NCI-H1105 (cell line): ENCODE measurements around the gene ACACA.

Experiments
- DNase-seq: peaks from one replicate; lab custom pipeline; 2025; lab: John Stamatoyannopoulos, UW

The ACACA gene

GRCh38 chr17:37131669-37132611 lies 274.7 kb downstream of the ACACA start:
- no peak for DNase-seq

- no peak for DNase-seq
These were observed 275.6 kb downstream of the ACACA start for GRCh38 chr17:37130984-37131446.

- no peak for DNase-seq
These were observed 281.8 kb downstream of the ACACA start for GRCh38 chr17:37124821-37125173.

DNA sequence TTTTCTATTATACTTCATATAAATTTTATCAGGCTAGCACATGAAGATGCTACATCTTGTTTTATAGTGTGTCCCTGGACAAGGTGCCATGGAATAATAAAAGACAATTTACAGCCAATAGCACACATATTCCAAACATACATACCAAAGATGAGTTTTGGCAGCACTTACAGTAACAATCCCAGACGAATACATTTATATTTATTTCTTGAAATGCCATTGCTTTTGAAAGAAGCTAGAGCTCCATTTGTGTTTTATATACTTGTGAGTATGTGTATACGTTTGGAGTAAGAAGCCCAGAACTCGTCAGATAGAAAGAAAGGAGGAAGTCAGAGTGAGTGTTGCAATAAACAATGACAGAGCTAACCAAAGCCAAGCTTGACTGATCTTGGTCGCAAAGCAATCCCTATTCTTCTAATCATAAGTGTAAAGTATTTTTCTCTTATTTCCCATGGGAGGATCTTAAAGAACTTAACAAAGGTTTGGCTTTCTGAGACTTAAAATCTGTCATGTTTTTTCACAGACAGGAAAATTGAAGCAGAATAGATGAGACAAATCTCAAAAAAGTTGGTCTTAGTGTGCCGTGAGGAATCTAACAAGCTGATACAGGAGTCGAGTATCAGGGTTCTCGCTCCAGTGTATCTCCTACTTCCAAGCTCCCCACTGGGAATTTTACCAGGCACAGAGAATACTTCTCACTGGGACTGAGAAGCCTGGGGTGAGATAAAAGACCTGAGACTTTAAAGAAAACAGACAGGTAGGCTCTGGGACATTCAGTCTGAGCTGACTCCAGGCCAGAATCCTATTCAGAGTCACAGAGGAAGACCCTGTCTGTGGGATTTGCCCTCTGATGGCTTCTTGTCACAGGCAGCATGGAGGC lies 282.5 kb downstream of the ACACA start:
- no peak for DNase-seq

- DNase-seq, result no peak
These were observed 283.2 kb downstream of the ACACA start for GRCh38 chr17:37123386-37123785.

GRCh38 chr17:37121616-37122015 lies 285.0 kb downstream of the ACACA start:
- DNase-seq, result no peak

DNA sequence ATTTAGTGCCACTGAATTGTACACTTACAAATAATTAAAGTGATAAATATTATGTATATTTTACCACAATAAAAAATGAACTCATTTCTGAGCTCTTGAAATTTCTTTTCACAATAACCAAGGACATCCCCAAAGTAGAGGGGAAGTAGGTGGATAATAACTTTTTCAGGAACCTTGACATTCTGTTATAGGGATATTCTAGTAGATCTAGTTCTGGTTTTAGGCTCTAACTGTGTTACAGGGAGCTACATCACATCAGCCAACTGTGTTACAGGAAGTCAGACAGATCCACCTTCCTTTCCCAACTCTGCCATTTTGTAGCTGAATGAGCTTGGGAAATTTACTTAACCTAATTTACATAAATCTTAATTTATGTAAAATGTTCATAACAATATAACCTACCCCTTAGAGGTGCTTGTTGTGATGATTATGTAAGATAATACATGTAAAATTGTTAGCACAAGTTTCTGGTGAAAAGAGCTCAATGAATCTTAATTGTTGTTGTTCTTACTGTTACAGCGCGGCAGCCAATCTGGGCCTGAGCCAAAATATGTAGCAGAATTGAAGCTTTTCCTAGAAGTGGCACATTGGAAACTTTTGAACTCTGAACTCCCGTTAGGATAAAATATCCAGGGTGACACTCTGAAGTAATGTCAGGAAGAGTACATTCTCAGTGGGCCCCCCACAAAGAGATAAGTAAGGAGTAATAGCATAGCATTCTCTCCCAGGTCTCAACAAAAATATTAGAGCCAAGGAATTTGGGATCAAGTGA lies 288.1 kb downstream of the ACACA start:
- DNase-seq, result no peak

GRCh38 chr17:37117373-37118142 lies 289.1 kb downstream of the ACACA start:
- DNase-seq, result no peak

- DNase-seq, result peak; percentile 64
These were observed 289.9 kb downstream of the ACACA start for GRCh38 chr17:37116671-37117185.

DNA sequence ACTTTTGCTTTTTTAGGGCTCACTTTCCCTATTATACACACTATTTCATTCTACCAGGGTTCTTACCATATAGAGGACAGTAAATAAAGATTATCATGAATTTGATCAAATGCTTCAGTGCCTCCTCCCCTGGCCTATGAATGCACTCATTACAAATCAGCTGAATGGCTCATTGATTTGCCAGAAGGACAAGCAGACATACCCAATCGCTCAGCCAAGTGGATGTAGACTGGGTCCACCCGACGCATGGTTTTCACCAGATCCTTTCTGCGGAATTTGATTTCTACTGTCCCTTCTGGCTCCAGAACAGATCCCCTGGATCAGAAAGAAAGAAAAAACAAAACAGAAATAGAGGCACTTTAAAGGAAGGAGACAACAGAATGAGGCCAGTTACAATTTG lies 295.3 kb downstream of the ACACA start:
- no peak for DNase-seq

- no peak for DNase-seq
These were observed 295.9 kb downstream of the ACACA start for GRCh38 chr17:37110746-37111145.

DNA sequence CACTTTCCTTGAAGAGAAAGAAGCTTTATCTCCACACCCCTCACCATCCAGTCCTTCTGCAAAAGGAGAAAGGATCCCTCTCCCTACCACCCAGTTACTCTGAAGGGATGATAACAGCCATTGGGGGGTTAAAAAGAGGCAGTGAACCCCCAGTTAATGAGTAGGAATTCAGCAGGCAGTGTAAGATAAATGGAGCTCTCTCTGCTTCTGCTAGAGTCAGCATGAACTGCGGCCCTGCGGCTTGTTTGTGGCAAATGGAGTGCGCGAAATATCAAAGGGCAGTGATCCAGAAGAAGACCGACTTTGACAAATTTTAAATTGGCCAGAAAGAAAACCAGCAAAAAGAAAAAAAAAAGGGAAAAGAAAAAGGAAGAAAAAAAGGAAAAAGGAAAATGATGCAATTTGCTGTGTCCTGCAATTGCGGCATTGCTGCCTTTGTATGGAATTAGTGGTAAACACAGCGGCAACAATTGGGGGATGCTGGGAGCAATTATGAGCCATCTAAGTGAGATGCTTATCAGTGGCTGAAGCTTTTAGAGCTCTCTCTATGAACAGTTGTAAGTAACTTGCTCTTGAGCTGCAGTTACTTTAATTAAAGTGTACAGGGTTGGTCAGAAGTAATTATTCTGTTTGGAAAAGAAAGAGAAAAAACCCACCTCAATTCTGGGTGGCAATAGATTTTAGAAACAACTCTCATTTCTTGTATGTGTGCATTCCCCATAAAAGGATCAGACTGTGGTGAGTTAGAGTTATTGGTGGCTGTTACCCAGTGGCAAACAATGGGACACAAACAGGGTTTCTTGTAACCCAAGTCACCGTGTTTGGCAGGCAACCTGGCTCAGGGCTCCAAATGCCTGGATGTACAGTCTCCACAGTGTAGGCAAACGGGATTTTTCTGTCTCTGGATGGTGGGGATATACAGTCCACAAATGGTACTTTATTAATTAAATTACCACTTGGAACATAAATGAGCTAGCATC lies 296.6 kb downstream of the ACACA start:
- DNase-seq, result peak; percentile 63

GRCh38 chr17:37109106-37109505 lies 297.5 kb downstream of the ACACA start:
- DNase-seq, result no peak

GRCh38 chr17:37107406-37108083 lies 299.1 kb downstream of the ACACA start:
- peak; percentile 27 for DNase-seq

- DNase-seq, result no peak
These were observed 300.6 kb downstream of the ACACA start for GRCh38 chr17:37106049-37106448.

GRCh38 chr17:37103231-37103630 lies 303.4 kb downstream of the ACACA start:
- no peak for DNase-seq

- DNase-seq, result no peak
These were observed 305.3 kb downstream of the ACACA start for GRCh38 chr17:37101306-37101705.

GRCh38 chr17:37100231-37100630 lies 306.4 kb downstream of the ACACA start:
- DNase-seq, result no peak
